Measurements from ENCODE around the gene GPR31.

The GPR31 gene

DNA sequence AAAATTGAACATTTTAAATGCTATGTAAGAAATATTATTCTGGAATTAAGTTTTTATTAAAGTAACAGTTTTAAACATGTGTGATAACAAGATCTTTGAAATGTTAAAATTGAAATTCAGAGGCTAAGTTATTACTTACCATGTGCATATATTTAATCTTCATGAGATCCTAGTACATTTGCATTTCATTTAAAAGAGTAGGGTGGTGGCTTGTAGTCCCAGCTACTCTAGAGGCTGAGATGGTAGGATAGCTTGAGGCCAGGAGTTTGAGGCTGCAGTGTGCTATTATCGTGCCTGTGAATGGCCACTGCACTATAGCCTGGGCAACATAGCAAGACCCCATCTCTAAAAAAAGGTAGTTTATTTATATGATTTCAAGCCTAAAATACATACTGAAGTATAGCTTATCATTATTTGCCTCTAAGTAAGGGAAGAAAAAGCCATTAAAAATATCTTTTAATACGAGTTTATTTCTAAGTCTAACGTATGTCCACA lies 31.9 kb downstream of the GPR31 start:
- no peak overlapping the region for H3K4me3 ChIP-seq (ENCODE audit: low read depth, low read length)
- no peaks in the 10 kb centered on the region for H3K4me1 ChIP-seq (ENCODE audit: control insufficient read depth, insufficient read depth, low read length)
- no peak overlapping the region for H3K9ac ChIP-seq (ENCODE audit: low read depth, low read length)
- H3K36me3 ChIP-seq (ENCODE audit: control insufficient read depth, insufficient read depth, low read length) = no peaks in the 10 kb centered on the region
- no peak overlapping the region for H3K27ac ChIP-seq (ENCODE audit: low read depth, low read length)
- H3K9me3 ChIP-seq (ENCODE audit: control insufficient read depth, insufficient read depth, low read length) = no peaks in the 10 kb centered on the region
- H3K27me3 ChIP-seq (ENCODE audit: control insufficient read depth, insufficient read depth, low read length) = no peaks in the 10 kb centered on the region

DNA sequence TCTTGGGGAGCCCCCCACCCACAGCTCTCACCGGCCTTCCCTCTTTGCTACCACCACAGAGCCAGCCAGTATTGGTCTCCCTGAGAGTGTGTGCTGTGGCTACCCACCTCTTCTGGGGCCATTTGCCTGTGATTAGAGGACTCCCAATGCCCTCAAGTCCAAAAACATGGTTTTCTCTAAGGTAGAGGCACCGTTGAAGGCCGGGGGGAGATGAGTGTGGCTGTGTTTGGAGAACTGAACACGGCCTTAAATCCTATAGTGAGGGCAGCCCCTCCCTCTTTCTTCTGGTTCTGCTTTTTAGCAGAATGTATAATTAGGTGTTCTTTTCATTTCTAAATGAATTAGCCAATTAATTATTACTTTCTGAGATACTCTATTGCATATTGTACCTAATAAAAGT lies 32.4 kb downstream of the GPR31 start:
- H3K4me3 ChIP-seq (ENCODE audit: low read depth, low read length) = no peak overlapping the region
- H3K9me3 ChIP-seq (ENCODE audit: control insufficient read depth, insufficient read depth, low read length) = no peaks in the 10 kb centered on the region
- no peaks in the 10 kb centered on the region for H3K4me1 ChIP-seq (ENCODE audit: control insufficient read depth, insufficient read depth, low read length)
- H3K27ac ChIP-seq (ENCODE audit: low read depth, low read length) = no peak overlapping the region
- no peak overlapping the region for H3K9ac ChIP-seq (ENCODE audit: low read depth, low read length)
- no peaks in the 10 kb centered on the region for H3K36me3 ChIP-seq (ENCODE audit: control insufficient read depth, insufficient read depth, low read length)
- no peaks in the 10 kb centered on the region for H3K27me3 ChIP-seq (ENCODE audit: control insufficient read depth, insufficient read depth, low read length)

DNA sequence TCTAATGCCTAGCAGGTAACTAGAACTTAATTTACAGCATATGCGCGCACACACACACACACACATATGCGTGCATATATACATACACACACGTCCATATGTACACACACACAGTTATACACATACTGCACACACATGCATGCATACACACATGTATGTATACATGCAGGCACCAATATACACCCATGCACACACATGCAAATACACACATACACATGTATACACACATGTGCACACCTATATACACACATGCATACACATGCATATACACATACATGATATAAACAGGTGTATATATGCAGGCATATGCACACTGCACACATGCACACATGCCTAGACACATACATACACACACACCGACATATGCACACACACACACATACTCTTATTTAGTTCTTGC lies 33.0 kb downstream of the GPR31 start:
- Histone ChIP-seq H3K9ac (ENCODE audit: low read depth, low read length) (no peak overlapping the region), H3K27ac (ENCODE audit: low read depth, low read length) (no peak overlapping the region), H3K4me1 (ENCODE audit: control insufficient read depth, insufficient read depth, low read length) (no peaks in the 10 kb centered on the region), H3K4me3 (ENCODE audit: low read depth, low read length) (no peak overlapping the region), H3K27me3 (ENCODE audit: control insufficient read depth, insufficient read depth, low read length) (no peaks in the 10 kb centered on the region), H3K9me3 (ENCODE audit: control insufficient read depth, insufficient read depth, low read length) (peaks cover 4% of the 10 kb centered on the region; the same call in 1 of the 2 replicates), H3K36me3 (ENCODE audit: control insufficient read depth, insufficient read depth, low read length) (no peaks in the 10 kb centered on the region)

DNA sequence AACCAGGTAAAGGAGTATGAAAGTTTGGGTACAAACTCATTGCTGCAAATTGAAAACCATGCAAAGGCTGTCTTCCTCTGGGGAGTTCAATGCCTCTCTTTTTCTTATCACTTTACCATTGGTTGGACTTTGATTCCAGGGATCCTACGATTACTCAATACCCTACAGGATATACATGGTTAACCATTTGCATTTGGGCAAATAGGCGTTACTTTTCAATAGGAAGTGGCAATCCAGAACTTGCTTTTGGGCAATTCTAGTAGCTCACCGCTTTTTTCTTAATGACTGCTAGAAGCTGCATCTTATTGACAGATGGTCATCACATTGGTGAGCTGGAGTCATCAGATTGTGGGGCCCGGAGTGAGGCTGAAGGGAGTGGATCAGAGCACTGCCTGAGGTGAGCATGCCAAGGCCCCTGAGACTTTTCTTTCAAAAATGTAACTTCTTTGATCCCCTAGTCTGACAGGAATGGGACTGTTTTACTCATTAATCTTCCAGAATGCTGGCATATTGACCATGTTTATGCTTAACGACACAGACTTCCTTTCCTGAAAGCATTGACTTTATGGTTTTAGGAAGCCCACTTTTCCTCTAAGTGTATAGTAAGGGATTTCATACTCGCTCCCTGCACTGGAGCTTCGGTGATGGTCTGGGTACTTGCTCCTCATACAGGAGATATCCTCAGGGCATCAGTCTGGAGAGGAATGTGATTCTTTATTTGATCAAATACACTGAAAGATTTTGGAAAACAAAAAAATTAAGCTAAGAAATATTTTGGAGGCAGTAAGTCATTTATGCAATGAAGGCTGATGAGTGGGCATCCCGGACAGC lies 34.7 kb downstream of the GPR31 start, which contains the start of gene CCR6:
CCR6 (plus strand) TSS at position 270 of the 831 bp plus-strand sequence. CDS start 13,039 bp downstream, outside the sequence.
- H3K27me3 ChIP-seq (ENCODE audit: control insufficient read depth, insufficient read depth, low read length) = no peaks in the 10 kb centered on the region
- peaks cover 7% of the 10 kb centered on the region; the same call in 1 of the 2 replicates for H3K9me3 ChIP-seq (ENCODE audit: control insufficient read depth, insufficient read depth, low read length)
- H3K4me1 ChIP-seq (ENCODE audit: control insufficient read depth, insufficient read depth, low read length) = no peaks in the 10 kb centered on the region
- no peak within 1 kb of the TSS for H3K4me3 ChIP-seq (ENCODE audit: low read depth, low read length)
- no peak within 1 kb of the TSS for H3K9ac ChIP-seq (ENCODE audit: low read depth, low read length)
- H3K36me3 ChIP-seq (ENCODE audit: control insufficient read depth, insufficient read depth, low read length) = no peaks in the 10 kb centered on the region
- H3K27ac ChIP-seq (ENCODE audit: low read depth, low read length) = no peak within 1 kb of the TSS

DNA sequence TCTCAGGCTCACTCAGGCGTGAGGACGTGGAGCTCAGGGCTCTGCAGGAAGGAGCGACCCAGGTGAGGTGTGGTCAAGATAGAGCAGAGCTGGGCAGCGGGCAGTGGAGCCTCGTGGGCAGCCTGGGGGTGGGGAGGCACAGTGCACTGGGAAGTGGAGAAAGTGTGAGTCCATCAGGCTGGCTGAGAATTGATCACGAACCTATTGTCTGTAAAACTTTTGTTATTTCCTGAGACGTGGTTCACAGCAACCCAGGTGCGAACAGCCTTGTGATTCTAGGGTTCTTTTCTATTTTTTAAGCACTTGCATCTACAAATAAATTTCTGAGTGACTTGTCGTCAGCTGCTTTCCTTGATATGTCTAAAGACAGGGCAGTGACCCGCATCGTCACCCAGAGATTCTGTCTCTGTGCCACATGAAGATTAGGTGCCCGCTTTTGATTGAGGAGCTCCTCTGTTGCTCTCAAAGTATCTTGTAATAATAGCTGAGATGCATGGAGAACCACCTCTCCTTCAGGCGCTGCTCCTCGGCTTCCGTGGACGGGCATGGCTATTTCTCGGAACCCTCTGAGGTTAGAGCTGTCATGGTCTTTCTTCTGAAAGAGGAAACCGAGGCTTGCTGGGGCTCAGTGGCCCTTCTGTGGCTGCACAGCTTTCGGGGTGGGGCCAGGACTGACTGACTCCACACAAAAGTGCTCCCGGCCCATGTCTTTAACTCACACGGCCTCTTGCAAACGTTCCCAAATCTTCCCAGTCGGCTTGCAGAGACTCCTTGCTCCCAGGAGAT lies 35.5 kb downstream of the GPR31 start:
- Histone ChIP-seq H3K9ac (ENCODE audit: low read depth, low read length) (no peak overlapping the region), H3K36me3 (ENCODE audit: control insufficient read depth, insufficient read depth, low read length) (no peaks in the 10 kb centered on the region), H3K4me3 (ENCODE audit: low read depth, low read length) (no peak overlapping the region), H3K27ac (ENCODE audit: low read depth, low read length) (no peak overlapping the region), H3K4me1 (ENCODE audit: control insufficient read depth, insufficient read depth, low read length) (no peaks in the 10 kb centered on the region), H3K27me3 (ENCODE audit: control insufficient read depth, insufficient read depth, low read length) (no peaks in the 10 kb centered on the region), H3K9me3 (ENCODE audit: control insufficient read depth, insufficient read depth, low read length) (peaks cover 7% of the 10 kb centered on the region; the same call in 1 of the 2 replicates)

DNA sequence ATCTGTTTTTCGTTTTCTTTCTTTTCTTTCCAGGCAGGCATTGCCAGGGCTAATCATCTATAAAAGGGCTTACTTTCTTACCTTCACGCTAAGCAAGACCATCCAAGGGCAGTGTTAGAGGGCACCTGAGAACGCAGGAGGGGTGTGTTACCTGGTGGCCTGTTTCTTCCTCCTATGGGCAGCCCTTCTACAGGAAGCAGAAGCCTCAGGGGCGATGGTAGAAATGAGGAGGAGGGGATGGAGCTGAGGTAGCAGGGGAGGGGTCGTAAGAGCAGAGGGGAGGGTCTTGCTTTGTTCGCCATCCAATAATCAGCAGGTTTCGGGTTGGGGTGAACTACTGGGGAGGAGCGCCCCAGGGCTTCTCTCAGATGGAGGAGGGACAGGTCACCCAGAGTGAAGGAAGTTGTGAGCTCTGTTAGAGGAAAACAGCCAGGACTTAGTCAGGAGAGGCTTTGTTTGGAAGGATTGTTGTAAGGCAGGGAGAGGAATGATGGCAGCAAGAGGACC lies 36.4 kb downstream of the GPR31 start:
- Histone ChIP-seq H3K27me3 (ENCODE audit: control insufficient read depth, insufficient read depth, low read length) (no peaks in the 10 kb centered on the region), H3K9me3 (ENCODE audit: control insufficient read depth, insufficient read depth, low read length) (peaks cover 7% of the 10 kb centered on the region; the same call in 1 of the 2 replicates), H3K4me3 (ENCODE audit: low read depth, low read length) (no peak overlapping the region), H3K36me3 (ENCODE audit: control insufficient read depth, insufficient read depth, low read length) (no peaks in the 10 kb centered on the region), H3K4me1 (ENCODE audit: control insufficient read depth, insufficient read depth, low read length) (no peaks in the 10 kb centered on the region), H3K27ac (ENCODE audit: low read depth, low read length) (no peak overlapping the region), H3K9ac (ENCODE audit: low read depth, low read length) (no peak overlapping the region)

DNA sequence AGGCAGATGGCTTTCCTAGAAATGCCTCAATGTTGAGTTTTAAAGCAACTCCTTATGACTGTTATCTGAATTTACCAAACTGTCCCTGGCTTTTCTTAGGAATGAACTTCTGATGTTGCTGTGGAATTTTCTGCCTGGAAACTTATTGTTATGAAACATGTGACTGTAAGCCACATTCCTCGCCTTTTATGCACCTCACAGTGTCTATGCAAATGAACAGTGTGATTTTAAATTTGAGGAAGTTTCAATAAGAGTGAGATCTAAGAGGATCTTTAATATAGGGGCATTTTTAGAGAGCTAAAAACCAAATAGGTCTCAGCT lies 37.2 kb downstream of the GPR31 start:
- H3K4me1 ChIP-seq (ENCODE audit: control insufficient read depth, insufficient read depth, low read length) = peaks cover 6% of the 10 kb centered on the region
- H3K27ac ChIP-seq (ENCODE audit: low read depth, low read length) = no peak overlapping the region
- H3K9ac ChIP-seq (ENCODE audit: low read depth, low read length) = no peak overlapping the region
- no peaks in the 10 kb centered on the region for H3K27me3 ChIP-seq (ENCODE audit: control insufficient read depth, insufficient read depth, low read length)
- peaks cover 7% of the 10 kb centered on the region; the same call in 1 of the 2 replicates for H3K9me3 ChIP-seq (ENCODE audit: control insufficient read depth, insufficient read depth, low read length)
- no peaks in the 10 kb centered on the region for H3K36me3 ChIP-seq (ENCODE audit: control insufficient read depth, insufficient read depth, low read length)
- no peak overlapping the region for H3K4me3 ChIP-seq (ENCODE audit: low read depth, low read length)

DNA sequence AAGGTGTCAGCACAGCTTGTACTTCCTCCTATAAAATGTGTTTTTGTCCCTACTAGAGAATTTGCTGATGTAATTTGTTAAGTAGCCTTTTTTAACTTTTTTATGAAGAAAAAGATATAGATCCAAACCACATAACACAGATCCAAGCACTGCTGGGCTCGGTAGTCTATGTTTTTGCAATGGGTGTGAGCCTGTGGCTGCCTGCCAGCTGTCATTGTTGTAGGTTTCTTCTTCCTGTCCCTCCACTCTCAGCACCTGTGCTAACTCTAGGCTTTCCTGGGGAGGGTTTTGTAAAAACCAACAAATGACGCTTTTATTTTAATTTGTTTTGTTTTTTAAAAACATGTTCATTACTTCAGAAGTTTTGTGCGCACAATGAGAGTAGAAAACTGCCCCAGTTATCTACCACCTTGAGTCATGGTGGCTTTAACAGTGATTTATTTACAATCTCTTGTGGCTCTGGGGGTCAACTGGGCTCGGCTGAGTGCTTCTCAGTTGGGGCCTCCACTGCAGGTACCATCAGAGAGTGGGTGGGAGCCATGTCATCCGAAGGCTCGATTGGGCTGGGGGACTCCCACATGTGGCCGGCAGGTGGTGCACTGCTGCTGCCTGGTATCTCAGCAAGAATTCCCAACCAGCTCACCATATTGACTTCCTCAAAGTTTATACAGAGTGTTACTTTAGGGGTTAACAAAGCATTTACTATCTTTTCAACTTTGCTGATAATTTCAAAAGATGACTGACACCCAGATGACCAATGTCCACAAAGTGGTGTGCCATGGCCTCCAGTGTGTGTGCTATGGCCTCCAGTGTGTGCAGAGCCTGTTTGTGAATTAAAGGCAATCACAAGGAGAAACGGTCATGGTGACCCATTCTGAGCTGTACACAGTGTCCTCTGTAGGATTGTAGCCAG lies 37.9 kb downstream of the GPR31 start:
- H3K9ac ChIP-seq (ENCODE audit: low read depth, low read length) = no peak overlapping the region
- no peak overlapping the region for H3K4me3 ChIP-seq (ENCODE audit: low read depth, low read length)
- no peaks in the 10 kb centered on the region for H3K27me3 ChIP-seq (ENCODE audit: control insufficient read depth, insufficient read depth, low read length)
- no peak overlapping the region for H3K27ac ChIP-seq (ENCODE audit: low read depth, low read length)
- H3K4me1 ChIP-seq (ENCODE audit: control insufficient read depth, insufficient read depth, low read length) = peaks cover 6% of the 10 kb centered on the region
- peaks cover 7% of the 10 kb centered on the region; the same call in 1 of the 2 replicates for H3K9me3 ChIP-seq (ENCODE audit: control insufficient read depth, insufficient read depth, low read length)
- H3K36me3 ChIP-seq (ENCODE audit: control insufficient read depth, insufficient read depth, low read length) = no peaks in the 10 kb centered on the region

DNA sequence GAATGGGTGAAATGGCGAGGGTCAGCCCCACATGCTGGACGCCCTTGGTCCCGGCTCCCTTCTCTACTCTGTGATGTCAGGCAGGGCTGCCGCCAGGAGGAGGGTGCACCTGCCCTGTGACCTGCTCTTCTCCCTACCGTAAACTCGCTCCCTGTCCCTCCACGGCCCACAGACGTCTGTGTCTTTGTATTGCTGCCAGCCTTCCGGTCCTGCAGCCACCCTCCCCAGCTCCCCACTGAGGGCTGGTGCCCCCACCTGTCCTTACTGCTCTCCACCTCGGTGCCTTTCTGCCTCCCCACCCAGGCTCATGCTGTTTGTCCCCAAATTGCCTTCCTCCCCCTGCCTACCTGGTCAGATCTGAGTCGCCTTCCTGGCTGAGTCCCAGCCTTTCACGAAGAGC lies 38.9 kb downstream of the GPR31 start:
- H3K4me1 ChIP-seq (ENCODE audit: control insufficient read depth, insufficient read depth, low read length) = peaks cover 6% of the 10 kb centered on the region
- H3K4me3 ChIP-seq (ENCODE audit: low read depth, low read length) = no peak overlapping the region
- H3K9me3 ChIP-seq (ENCODE audit: control insufficient read depth, insufficient read depth, low read length) = peaks cover 7% of the 10 kb centered on the region; the same call in 1 of the 2 replicates
- no peak overlapping the region for H3K27ac ChIP-seq (ENCODE audit: low read depth, low read length)
- no peaks in the 10 kb centered on the region for H3K36me3 ChIP-seq (ENCODE audit: control insufficient read depth, insufficient read depth, low read length)
- no peaks in the 10 kb centered on the region for H3K27me3 ChIP-seq (ENCODE audit: control insufficient read depth, insufficient read depth, low read length)
- no peak overlapping the region for H3K9ac ChIP-seq (ENCODE audit: low read depth, low read length)

DNA sequence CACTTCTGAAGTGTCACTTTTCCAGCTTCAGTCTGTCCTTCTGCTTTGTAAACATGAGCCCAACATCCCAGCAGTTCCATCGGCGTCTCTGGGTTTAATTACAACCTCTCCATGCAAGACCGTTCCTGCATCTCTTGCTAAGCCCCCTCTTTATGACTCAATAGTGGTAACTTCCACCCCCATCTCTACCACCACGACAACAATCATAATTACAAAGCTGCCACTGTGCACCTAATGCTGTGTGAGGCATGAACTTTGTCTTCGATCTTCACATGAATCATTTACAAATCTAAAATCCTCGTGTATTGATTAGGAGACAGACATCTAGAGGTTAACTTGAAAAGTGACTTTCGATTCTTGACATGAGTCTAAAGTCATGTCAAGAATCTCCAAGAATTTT lies 39.8 kb downstream of the GPR31 start:
- H3K36me3 ChIP-seq (ENCODE audit: control insufficient read depth, insufficient read depth, low read length) = no peaks in the 10 kb centered on the region
- no peaks in the 10 kb centered on the region for H3K27me3 ChIP-seq (ENCODE audit: control insufficient read depth, insufficient read depth, low read length)
- peaks cover 6% of the 10 kb centered on the region for H3K4me1 ChIP-seq (ENCODE audit: control insufficient read depth, insufficient read depth, low read length)
- H3K9ac ChIP-seq (ENCODE audit: low read depth, low read length) = no peak overlapping the region
- H3K4me3 ChIP-seq (ENCODE audit: low read depth, low read length) = no peak overlapping the region
- H3K9me3 ChIP-seq (ENCODE audit: control insufficient read depth, insufficient read depth, low read length) = peaks cover 7% of the 10 kb centered on the region; the same call in 1 of the 2 replicates
- H3K27ac ChIP-seq (ENCODE audit: low read depth, low read length) = no peak overlapping the region

Measured in HUES48 (cell line).